HG03469 (cell line): ENCODE results near the gene ITLN1.
A peak's percentile ranks its signal among the peaks of the same experiment; 100 is the strongest.

Experiments
- ATAC-seq: cut with Tn5 transposase; IDR thresholded peaks from one replicate; pipeline ENCODE4 v1.9.1; 2021; ENCODE audit warnings: mild to moderate bottlenecking, moderate library complexity, moderate number of reproducible peaks; ENCODE audit not compliant: unreplicated experiment

The ITLN1 gene

GRCh38 chr1:160858507-160858906, 26.5 kb downstream of the ITLN1 start:
- ATAC-seq: no peak

DNA sequence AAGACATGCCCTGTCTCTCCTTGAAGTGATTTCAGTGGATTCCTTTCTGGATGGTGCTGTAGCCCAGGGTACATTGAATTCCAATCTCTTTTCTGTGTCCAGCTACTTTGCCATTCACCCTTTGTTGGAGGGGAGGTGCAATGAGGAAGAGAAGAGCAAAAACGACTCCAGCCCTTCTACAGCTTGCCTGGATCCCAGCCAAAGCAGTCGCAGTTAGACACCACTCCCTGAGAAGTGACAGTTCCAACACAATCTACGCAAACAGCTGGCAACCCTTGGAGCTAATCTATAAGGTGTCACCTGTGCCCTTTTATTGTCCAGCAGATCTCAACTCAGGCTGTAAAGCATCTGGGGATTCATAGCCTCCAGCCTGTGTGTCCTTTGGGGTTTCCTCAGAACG, 26.9 kb downstream of the ITLN1 start:
- no peak for ATAC-seq

DNA sequence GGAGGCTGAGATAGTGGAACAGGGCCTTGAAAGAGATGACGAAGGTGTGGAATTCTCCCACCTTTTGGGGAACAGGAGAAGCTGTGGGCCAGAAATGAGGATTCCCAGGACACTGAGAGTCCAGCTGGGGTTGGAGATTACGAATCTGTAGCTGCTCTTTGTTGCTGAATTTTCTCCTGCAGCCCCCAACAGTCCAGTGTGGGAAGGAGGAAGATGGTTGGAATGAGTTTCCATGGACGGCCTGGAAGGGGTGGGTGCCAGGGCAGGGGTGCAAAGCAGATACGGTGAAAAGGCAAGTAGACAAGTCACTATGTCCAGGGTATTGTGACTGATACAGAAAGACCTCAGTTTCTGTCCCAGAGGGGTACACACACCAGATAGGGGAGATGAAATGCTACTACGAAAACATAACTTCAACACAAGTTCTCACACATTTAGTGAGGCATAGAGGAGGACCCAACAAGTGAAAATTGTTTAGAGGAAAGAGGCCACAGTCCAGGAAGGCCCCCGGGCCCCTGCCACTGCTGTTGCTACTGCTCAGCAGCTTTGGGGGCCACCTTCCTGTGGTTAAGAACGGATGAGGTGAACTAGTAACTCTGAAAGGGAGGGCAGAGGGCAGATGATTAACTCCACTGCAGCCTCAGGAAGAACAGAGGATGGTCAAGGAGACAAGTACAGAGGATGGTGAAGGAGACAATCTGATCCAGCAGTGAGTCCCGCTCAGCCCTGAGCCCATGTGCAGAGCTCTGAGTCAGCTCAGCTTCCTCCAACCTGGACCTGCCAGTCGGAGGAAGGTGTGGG, 29.6 kb downstream of the ITLN1 start:
- ATAC-seq: no peak

DNA sequence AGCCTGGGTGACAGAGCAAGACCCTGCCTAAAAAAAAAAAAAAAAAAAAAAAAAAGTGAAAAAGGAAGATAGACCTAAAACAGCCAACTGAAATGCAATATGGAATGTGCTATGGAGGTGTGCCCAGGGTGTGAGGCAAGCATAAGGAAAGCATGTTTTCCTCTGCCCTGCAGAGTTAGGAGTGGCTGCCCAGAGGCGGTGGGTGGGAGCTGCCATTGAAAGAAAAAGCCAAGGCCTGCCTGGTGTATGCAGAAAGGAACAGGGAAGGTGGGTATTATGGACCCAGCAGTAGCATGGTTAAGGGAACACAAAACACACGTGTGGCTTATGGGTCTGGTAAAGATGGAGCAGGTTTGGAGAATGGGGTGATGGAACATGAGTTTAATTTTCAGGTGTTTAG, 31.2 kb downstream of the ITLN1 start:
- ATAC-seq: no peak

GRCh38 chr1:160853014-160853413, 32.0 kb downstream of the ITLN1 start:
- no peak for ATAC-seq

GRCh38 chr1:160850993-160851392, 34.0 kb downstream of the ITLN1 start:
- no peak for ATAC-seq

DNA sequence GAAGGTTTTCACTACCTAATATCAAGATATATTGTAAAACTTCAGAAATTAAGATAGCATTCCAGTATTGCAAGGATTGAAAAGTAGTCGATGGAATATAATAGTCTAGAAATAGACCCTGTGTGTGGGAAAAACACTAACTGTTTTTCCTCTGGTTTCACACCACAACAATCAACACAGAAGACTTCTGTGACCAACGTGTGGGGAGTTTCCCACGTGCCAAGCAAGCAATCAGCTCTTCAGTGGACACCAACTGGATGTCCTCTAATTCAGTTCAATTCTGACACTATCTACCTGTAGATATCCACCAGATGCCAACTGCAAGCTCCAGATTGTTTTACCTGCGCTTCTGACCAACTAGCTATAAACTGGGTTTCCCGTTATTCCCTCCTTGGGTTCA, 34.4 kb downstream of the ITLN1 start:
- ATAC-seq: no peak

DNA sequence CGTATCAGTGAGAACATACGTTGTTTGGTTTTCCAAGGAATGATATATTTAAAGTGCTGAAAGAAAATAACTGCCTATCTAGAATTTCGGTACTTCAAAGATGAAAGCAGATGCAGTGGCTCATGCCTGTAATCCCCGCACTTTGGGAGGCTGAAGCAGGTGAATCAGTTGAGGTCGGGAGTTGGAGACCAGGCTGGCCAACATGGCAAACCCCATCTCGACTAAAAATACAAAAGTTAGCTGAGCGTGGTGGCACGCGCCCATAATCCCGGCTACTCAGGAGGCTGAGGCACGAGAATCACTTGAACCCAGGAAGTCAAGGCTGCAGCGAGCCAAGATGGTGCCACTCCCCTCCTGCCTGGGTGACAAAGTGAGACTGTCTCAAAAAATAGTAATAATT, 38.7 kb downstream of the ITLN1 start:
- ATAC-seq: no peak

- no peak for ATAC-seq
Observed at GRCh38 chr1:160844447-160845232, 40.3 kb downstream of the ITLN1 start.

GRCh38 chr1:160841079-160841478, 43.9 kb downstream of the ITLN1 start:
- ATAC-seq: no peak

DNA sequence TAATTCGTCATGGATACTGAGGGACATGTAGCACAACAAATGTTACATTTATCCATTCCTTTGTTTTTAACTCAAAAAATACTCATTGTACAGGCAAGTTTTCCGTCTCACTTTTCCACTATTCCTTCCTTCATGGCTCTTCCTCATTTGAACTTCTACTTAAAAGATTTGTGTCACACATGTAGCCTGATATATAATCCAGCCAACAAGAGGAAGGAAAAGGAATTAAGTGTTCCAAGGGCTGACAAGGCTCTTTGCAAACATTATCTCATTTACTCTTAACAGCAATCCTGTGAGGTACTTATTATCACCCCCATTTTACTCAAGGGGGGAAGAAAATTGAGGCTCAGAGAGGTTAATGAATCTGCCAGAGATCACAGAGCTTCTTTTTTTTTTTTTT, 45.2 kb downstream of the ITLN1 start:
- no peak for ATAC-seq

- ATAC-seq: no peak
Observed at GRCh38 chr1:160838888-160839287, 46.1 kb downstream of the ITLN1 start.

GRCh38 chr1:160837558-160838205, 47.3 kb downstream of the ITLN1 start:
- ATAC-seq: peak; percentile 51

- ATAC-seq: no peak
Observed at GRCh38 chr1:160836981-160837557, 47.9 kb downstream of the ITLN1 start.

- ATAC-seq: no peak
Observed at GRCh38 chr1:160836561-160836960, 48.4 kb downstream of the ITLN1 start.

- ATAC-seq: no peak
Observed at GRCh38 chr1:160835751-160836150, 49.2 kb downstream of the ITLN1 start.

- ATAC-seq: no peak
Observed at GRCh38 chr1:160834945-160835565, 49.9 kb downstream of the ITLN1 start.

DNA sequence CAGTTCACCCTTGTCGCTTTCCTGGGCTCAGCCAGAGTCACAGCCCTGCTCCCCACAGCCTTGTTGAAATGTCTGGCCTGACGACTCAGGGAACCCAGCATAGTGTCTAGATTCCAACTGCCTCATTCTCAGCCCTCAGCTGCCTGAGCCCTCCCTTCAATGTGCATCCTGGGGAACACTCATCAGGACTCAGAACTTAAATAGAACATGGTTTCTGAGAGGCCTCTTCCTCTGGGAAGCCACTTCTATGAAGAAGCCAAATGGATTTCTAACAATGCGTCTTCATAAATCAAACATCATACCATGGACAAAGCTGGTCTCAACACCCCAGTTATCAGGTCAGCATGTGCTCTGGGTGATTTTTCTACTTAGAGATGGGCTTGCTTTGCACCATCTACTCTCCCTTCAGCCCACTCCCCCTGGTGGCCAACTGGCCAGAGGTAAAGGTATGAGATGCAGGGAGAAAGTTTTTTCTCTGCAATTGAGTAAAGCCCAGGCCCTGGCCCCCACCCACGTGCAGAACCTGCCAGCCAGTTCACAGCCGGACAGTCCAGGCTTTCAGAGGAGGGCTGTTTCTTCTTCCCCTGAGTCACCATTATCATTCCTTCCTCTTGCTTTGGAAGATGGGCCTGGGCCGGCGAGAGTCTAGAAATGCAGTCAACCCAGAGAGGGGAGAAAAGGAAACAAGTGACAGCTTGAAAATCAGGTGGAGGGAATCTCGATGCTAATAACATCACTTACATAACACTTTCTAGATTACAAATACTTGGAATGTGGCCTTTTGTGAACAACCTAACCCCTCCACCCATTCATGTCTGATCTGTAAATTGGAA, 54.4 kb downstream of the ITLN1 start:
- no peak for ATAC-seq

DNA sequence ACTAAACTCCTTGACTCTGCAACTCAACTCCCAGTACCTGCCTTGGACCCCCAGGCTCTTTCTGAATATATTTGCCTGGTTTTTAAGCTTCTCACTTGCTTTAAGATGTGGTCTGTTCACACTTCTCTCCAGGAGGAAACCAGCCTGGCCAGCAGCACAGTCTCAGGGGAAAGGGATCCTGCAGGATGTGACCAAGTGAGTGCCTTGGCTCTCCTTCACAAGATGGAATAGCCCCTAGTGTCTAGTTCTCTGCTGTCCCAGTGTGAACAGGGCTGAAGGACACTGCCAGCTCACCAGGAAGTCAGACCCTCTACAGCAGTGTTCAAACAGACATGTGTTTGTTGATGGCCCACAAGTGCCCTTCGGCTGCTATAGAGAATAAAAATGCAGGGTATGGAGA, 55.2 kb downstream of the ITLN1 start:
- no peak for ATAC-seq

GRCh38 chr1:160827418-160827817, 57.6 kb downstream of the ITLN1 start:
- no peak for ATAC-seq
